Stimulated activated CD4-positive, alpha-beta T cell treated with anti-CD3 and anti-CD28 coated beads, TNF-alpha, amount 100 ng/mL, for 4 hours (primary cell): ENCODE data around the gene CARMIL1.

ENCODE experiments used
- DNase-seq, 3 experiments: peaks; one replicate each; pipeline ENCODE4 v3.0.0-alpha.2; 2020; ENCODE audit warnings: low read depth in 3 of 3

Gene CARMIL1

GRCh38 chr6:25278914-25279747 is at the start of gene CARMIL1:
TSS of gene CARMIL1 (plus strand) at chr6:25279374. CDS start at chr6:25279796, 422 bp downstream.
- DNase-seq, result peak; percentile 46 to 53 (median 51)

GRCh38 chr6:25229671-25230321 is 49.4 kb upstream of the CARMIL1 start:
- no peak for DNase-seq

- no peak for DNase-seq
Observed at GRCh38 chr6:25232479-25232878, 46.7 kb upstream of the CARMIL1 start.

- DNase-seq, result no peak
Observed at GRCh38 chr6:25233226-25233625, 45.9 kb upstream of the CARMIL1 start.

- DNase-seq, result no peak
Observed at GRCh38 chr6:25237579-25237978, 41.6 kb upstream of the CARMIL1 start.

GRCh38 chr6:25239059-25239458 is 40.1 kb upstream of the CARMIL1 start:
- no peak for DNase-seq

- DNase-seq, result no peak
Observed at GRCh38 chr6:25239498-25239897, 39.7 kb upstream of the CARMIL1 start.

- DNase-seq, result no peak
Observed at GRCh38 chr6:25242567-25242966, 36.6 kb upstream of the CARMIL1 start.

- DNase-seq, result no peak
Observed at GRCh38 chr6:25244865-25245264, 34.3 kb upstream of the CARMIL1 start.

GRCh38 chr6:25248123-25248522 is 31.1 kb upstream of the CARMIL1 start:
- no peak for DNase-seq

GRCh38 chr6:25249133-25249532 is 30.0 kb upstream of the CARMIL1 start:
- no peak for DNase-seq

GRCh38 chr6:25250878-25251277 is 28.3 kb upstream of the CARMIL1 start:
- DNase-seq, result no peak

GRCh38 chr6:25251426-25251825 is 27.7 kb upstream of the CARMIL1 start:
- DNase-seq, result no peak

GRCh38 chr6:25253351-25253750 is 25.8 kb upstream of the CARMIL1 start:
- no peak for DNase-seq

- DNase-seq, result no peak
Observed at GRCh38 chr6:25254671-25255070, 24.5 kb upstream of the CARMIL1 start.

- no peak for DNase-seq
Observed at GRCh38 chr6:25257686-25258348, 21.4 kb upstream of the CARMIL1 start.

GRCh38 chr6:25259756-25260155 is 19.4 kb upstream of the CARMIL1 start:
- DNase-seq, result no peak

- DNase-seq, result no peak
Observed at GRCh38 chr6:25263657-25264056, 15.5 kb upstream of the CARMIL1 start.

GRCh38 chr6:25266456-25267100 is 12.6 kb upstream of the CARMIL1 start:
- DNase-seq, result no peak

- no peak for DNase-seq
Observed at GRCh38 chr6:25267662-25268061, 11.5 kb upstream of the CARMIL1 start.

GRCh38 chr6:25270559-25270958 is 8.6 kb upstream of the CARMIL1 start:
- DNase-seq, result no peak

GRCh38 chr6:25275436-25275835 is 3.7 kb upstream of the CARMIL1 start:
- DNase-seq, result no peak
